ENCODE data around the gene TIGIT. TPM values are rescaled to one million over a fixed set of nuclear protein-coding genes. Genes with fewer than 3 reads are reported as not detected.

Gene TIGIT
- total and polyA plus RNA-seq, 2 experiments from 2014 or later: not detected

DNA sequence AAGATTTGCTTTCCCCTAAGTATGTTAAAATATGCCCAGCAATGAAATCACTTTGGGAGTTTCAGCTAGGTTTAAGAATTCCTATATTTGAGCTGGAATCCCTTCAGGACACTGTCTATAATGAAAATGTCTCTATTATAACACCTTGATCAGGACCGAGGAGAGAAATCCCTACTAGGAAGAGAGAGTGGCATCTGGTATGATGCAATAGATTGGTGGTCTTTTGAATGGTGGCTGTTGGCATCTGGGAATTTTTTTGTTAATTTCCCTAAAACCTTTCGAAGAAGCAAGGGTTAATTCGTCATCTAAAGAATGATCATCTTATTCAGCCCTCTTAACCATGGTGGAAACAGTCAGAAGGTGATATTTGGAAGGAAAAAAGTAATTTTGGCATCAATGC lies 43.0 kb downstream of the TIGIT start:
- no peaks in the 10 kb centered on the region for H3K9me3 ChIP-seq (ENCODE audit: low read depth)
- no peak overlapping the region for H3K4me3 ChIP-seq
- TF ChIP-seq, protein P1, sequence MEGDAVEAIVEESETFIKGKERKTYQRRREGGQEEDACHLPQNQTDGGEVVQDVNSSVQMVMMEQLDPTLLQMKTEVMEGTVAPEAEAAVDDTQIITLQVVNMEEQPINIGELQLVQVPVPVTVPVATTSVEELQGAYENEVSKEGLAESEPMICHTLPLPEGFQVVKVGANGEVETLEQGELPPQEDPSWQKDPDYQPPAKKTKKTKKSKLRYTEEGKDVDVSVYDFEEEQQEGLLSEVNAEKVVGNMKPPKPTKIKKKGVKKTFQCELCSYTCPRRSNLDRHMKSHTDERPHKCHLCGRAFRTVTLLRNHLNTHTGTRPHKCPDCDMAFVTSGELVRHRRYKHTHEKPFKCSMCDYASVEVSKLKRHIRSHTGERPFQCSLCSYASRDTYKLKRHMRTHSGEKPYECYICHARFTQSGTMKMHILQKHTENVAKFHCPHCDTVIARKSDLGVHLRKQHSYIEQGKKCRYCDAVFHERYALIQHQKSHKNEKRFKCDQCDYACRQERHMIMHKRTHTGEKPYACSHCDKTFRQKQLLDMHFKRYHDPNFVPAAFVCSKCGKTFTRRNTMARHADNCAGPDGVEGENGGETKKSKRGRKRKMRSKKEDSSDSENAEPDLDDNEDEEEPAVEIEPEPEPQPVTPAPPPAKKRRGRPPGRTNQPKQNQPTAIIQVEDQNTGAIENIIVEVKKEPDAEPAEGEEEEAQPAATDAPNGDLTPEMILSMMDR (IDR thresholded peaks at IDR 0.05; ENCODE audit: low read depth, low read length): no peak
- H3K27me3 ChIP-seq: no peaks in the 10 kb centered on the region
- H3K36me3 ChIP-seq: peaks cover 4% of the 10 kb centered on the region
- no peak overlapping the region for H3K27ac ChIP-seq
- H3K4me1 ChIP-seq (ENCODE audit: low read depth): no peaks in the 10 kb centered on the region
- no peak for DNase-seq (ENCODE audit: low read depth in 1 of 2, low spot score in 1 of 2)

DNA sequence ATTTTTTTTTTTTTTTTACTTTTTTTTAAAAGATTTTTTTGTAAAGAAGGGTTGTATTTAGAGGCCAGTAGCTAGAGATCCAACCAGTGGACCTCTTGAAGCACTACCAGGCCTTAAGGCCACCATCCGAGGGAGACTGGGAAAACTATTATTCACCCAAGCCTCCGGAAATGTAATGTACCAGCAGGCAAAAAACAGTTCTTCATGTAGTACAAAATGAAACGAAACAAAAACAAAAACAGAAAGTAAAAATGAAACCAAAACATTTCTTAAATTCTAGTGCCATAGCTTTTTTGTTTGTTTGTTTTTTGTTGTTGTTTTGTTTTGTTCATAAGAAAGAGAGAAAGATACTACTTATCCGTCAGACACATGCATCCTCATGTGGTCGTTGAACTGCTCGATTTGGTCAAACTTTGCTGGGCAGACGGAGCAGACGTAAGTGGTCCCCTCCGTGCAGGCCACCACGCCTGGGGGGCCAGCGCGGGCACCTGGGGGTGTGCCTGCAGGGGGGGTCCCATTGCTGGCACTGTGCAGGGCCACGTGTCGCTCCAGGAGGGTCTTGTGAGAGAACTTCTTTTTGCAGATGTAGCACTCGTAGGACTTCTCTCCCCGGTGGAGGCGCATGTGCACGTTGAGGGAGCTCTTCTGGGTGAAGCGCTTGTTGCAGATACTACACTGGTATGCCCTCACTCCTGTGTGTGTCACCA lies 45.0 kb downstream of the TIGIT start:
- Histone ChIP-seq H3K4me3 (no peak overlapping the region), H3K36me3 (peaks cover 4% of the 10 kb centered on the region), H3K27me3 (no peaks in the 10 kb centered on the region), H3K9me3 (ENCODE audit: low read depth) (no peaks in the 10 kb centered on the region), H3K27ac (no peak overlapping the region), H3K4me1 (ENCODE audit: low read depth) (no peaks in the 10 kb centered on the region)
- DNase-seq (ENCODE audit: low read depth in 1 of 2, low spot score in 1 of 2): no peak
- TF ChIP-seq, protein P1 (IDR thresholded peaks at IDR 0.05; ENCODE audit: low read depth, low read length): no peak

DNA sequence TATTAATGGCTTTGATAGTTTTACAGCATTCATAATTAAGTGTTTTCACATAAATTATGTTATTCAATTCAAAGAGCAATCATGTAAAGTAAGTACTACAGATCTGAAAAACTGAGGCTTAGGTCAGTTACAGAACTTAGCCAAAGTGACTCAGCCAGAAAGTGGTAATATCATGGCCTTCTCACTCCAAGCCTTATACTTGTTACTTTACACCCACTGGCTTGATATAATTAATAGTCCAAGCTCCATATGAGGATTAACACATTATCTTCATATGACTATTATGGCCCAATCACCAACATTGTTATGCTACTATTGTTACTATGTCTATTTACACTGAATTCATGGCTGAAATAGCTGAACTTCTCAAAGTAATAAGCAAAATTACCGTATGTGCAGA lies 50.7 kb downstream of the TIGIT start:
- TF ChIP-seq, protein P1 (IDR thresholded peaks at IDR 0.05; ENCODE audit: low read depth, low read length): no peak
- no peak overlapping the region for H3K27ac ChIP-seq
- no peak for DNase-seq (ENCODE audit: low read depth in 1 of 2, low spot score in 1 of 2)

DNA sequence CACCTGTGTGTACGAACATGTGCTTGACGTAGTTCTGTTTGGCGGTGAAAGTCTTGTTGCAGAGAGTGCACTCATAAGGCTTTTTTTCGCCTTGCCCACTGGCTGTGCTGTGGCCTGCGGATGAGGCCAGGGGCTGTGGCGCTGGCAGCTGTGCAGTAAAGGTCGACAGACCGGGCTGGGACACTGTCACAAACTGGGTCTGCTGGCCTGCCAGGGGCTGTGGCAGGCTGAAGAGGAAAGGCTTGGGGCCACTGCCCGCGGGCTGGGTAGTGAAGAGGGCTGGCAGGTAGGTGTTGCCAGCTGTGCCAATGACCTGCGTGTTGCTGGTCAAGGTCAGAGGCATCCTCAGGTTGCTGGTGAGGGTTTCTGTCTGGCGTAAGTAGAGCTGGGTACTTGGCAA lies 56.4 kb downstream of the TIGIT start:
- no peak overlapping the region for H3K4me3 ChIP-seq
- TF ChIP-seq, protein P1 (IDR thresholded peaks at IDR 0.05; ENCODE audit: low read depth, low read length): no peak
- H3K4me1 ChIP-seq (ENCODE audit: low read depth): no peaks in the 10 kb centered on the region
- H3K36me3 ChIP-seq: peaks cover 11% of the 10 kb centered on the region
- DNase-seq (ENCODE audit: low read depth in 1 of 2, low spot score in 1 of 2): no peak
- no peak overlapping the region for H3K27ac ChIP-seq
- no peaks in the 10 kb centered on the region for H3K27me3 ChIP-seq
- H3K9me3 ChIP-seq (ENCODE audit: low read depth): no peaks in the 10 kb centered on the region

More for the DNA sequence above, 50.7 kb downstream of the TIGIT start:
- H3K4me1 ChIP-seq (ENCODE audit: low read depth): no peaks in the 10 kb centered on the region
- H3K36me3 ChIP-seq: peaks cover 8% of the 10 kb centered on the region
- no peak overlapping the region for H3K4me3 ChIP-seq
- H3K27me3 ChIP-seq: no peaks in the 10 kb centered on the region
- H3K9me3 ChIP-seq (ENCODE audit: low read depth): no peaks in the 10 kb centered on the region

DNA sequence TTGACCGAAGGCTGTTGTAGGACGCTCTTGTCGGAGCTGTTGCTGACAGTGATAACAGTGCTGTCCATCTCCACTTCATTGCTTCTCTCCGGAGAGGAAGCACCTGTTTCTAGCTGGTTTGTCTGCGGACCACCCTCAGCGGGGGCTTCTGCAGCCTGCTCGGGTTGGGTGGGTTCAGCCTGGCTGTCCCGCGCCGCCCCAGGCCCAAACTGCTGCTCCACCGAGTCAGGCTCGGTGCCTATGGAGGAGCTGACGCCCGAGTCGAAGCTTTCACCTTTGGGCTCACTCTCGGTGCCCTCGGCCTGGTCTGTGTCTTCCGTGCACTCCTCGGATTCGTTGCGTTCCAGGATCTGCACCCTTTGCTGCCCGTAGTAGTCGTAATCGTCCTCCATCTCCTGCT lies 56.9 kb downstream of the TIGIT start:
- no peaks in the 10 kb centered on the region for H3K4me1 ChIP-seq (ENCODE audit: low read depth)

More for the DNA sequence above, 56.9 kb downstream of the TIGIT start:
- DNase-seq (ENCODE audit: low read depth in 1 of 2, low spot score in 1 of 2): no peak
- no peak overlapping the region for H3K27ac ChIP-seq
- peaks cover 11% of the 10 kb centered on the region for H3K36me3 ChIP-seq
- no peaks in the 10 kb centered on the region for H3K27me3 ChIP-seq
- no peak overlapping the region for H3K4me3 ChIP-seq
- TF ChIP-seq, protein P1 (IDR thresholded peaks at IDR 0.05; ENCODE audit: low read depth, low read length): no peak
- no peaks in the 10 kb centered on the region for H3K9me3 ChIP-seq (ENCODE audit: low read depth)
